22Rv1 (cell line): ENCODE data around the gene MSI2.

ENCODE experiments used
- H3K27ac ChIP-seq: fragments of 450-650 bp; 2 replicates; pipeline ENCODE4 v1.5.1; 2017
- ZFX ChIP-seq: fragments of 450-650 bp; IDR thresholded peaks from 2 replicates; pipeline ENCODE4 v1.6.1; 2017; ENCODE audit warnings: antibody characterized with exemption, borderline replicate concordance
- TF ChIP-seq, protein P1 (sequence below): fragments of 450-650 bp; IDR thresholded peaks from 2 replicates; pipeline ENCODE4 v1.5.1; 2017; ENCODE audit warnings: mild to moderate bottlenecking

Gene MSI2

DNA sequence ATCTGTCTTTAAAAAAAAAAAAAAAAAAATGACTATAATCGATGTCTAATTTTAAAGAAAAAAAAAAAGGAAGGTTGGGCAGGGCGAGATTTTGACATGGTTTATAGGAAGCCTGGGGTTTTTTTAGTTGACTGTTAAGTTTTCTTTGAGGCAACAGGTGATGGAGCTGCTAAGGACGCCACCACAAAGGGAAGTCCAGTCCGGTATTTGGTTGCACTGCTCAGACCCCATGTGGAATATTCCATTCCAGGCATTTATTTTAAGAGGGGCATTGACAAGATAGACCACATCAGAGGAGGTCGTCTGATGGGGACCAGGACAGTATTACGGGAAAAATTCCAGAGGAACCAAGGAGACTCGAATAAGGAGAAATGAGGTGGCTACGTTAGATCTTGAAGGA is 320.4 kb downstream of the MSI2 start:
- no peak overlapping the region for H3K27ac ChIP-seq
- TF ChIP-seq ZFX, result no peak
- TF ChIP-seq, protein P1, sequence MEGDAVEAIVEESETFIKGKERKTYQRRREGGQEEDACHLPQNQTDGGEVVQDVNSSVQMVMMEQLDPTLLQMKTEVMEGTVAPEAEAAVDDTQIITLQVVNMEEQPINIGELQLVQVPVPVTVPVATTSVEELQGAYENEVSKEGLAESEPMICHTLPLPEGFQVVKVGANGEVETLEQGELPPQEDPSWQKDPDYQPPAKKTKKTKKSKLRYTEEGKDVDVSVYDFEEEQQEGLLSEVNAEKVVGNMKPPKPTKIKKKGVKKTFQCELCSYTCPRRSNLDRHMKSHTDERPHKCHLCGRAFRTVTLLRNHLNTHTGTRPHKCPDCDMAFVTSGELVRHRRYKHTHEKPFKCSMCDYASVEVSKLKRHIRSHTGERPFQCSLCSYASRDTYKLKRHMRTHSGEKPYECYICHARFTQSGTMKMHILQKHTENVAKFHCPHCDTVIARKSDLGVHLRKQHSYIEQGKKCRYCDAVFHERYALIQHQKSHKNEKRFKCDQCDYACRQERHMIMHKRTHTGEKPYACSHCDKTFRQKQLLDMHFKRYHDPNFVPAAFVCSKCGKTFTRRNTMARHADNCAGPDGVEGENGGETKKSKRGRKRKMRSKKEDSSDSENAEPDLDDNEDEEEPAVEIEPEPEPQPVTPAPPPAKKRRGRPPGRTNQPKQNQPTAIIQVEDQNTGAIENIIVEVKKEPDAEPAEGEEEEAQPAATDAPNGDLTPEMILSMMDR, result no peak

DNA sequence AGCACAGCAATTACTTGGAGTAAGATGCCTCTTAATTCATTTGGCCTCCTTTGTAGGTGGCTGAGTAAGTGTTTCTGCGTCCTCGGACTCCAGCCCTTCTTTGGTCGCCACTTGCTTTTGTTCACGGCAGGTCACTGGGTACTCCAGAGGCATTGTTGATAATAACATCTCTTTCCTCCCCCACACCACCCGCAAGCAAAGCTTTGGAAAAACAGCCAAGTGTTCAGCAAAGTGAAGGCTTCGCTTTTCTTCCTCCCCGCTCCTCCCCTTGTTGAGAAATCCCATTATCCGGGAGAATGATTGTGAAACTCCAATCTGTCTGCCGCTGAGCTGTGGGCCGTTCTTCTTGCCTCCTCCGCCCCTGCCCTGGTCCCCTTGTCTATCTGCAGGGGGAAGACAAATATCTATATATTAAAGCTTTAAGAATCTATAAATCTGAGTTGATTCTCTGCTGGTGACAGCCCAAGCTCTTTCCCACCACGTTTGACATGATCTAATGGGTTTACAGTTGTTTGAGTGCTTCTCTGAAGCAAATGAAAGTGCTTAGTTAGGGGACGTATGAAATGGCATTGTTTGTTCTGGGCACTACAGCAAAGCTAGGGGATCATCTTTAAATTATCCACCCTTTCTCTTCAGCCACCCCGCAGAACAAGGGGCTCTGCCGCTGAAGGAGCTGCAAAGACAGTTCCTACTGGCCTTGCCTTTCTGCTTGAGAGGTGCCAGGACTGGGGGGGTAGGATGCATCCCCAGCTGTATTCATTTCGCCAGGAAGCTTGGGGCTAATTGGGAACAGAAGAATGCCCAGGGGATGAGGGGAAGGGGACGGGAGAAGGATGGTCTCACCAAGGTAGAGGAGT is 321.7 kb downstream of the MSI2 start:
- TF ChIP-seq, protein P1, result no peak
- TF ChIP-seq ZFX, result no peak
- H3K27ac ChIP-seq, result no peak overlapping the region

DNA sequence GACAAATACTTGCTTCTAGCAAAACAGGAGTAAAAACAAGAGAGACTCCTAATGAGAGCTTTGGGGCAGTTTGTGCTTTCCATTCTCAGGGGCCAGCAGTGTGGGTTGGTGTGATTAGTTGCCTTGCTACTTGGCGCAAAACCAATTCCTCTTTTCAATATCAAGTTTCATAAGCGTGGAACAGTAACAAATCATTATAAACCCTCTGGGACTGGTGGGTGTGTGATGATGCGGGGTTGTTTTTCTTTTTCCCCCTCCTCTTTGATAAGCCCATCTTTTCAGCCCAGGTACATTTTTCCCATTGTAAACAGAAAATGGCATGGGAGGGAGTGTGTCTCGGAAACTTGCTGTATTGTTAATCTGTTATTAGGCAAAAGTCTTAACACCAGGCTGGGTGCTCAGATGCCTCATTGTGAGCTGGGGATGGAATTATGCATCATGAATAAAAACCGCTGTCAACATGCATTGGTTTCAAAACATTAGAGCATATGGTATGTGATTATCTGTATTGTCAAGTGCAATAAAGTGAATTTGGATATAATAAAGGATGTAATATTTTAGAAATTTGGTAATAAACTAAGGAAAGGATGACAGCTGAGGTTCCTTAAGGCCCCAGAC is 322.4 kb downstream of the MSI2 start:
- TF ChIP-seq, protein P1, result no peak
- TF ChIP-seq ZFX, result no peak
- H3K27ac ChIP-seq, result no peak overlapping the region

DNA sequence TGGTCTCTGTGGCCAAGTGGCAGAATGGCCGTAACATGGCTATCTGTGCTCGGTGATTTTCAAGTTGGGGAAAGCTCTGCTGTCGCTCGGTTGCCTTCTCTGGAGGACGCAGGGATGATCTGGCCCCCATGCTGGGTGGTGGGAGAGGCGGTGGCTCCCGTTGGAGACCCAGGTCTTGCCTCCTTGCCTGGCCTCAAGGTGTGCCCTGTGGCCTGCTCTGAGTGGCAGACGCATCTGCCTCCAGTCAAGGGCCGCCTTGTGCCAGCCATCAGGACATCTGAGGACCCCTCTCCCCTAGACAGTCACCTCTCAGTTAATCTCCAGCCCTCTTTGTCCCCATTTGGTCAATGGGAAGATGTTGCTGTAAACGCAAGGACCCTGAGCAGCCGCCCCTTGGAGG is 322.9 kb downstream of the MSI2 start:
- H3K27ac ChIP-seq, result no peak overlapping the region
- no peak for TF ChIP-seq ZFX
- TF ChIP-seq, protein P1, result no peak

DNA sequence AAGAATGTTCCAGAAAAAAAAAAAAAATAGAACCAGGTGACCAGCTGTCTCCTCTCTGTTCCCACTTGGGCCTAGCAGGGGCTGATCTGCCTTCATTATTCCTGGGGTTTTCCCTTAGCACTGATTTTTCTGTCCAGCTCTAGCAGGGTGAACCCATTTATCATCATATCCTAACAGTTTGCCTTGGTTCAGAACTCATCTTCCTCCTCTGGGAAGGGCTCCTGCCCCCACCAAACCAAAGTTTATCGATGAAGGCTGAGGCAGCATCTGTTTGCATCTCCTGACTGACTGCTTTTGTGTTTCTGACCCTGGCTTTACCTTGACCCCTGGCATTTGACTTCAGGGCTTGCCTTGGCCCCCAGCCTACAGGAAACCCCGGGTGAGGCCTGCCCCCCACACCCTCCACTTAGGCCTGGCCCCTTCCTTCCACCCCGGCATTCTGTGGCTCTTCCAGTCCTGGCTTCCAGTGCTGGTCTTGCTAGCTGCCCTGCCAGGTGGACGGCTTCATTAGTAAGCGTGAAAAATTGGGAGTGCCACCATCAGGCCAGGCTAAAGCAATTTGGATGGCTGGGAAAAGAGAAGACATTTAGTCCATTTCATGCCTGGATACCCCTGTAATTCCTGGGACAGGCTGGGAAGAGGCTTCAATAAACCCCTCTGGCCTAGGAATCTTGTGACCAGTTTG is 323.9 kb downstream of the MSI2 start:
- TF ChIP-seq, protein P1, result no peak
- no peak for TF ChIP-seq ZFX
- no peak overlapping the region for H3K27ac ChIP-seq

DNA sequence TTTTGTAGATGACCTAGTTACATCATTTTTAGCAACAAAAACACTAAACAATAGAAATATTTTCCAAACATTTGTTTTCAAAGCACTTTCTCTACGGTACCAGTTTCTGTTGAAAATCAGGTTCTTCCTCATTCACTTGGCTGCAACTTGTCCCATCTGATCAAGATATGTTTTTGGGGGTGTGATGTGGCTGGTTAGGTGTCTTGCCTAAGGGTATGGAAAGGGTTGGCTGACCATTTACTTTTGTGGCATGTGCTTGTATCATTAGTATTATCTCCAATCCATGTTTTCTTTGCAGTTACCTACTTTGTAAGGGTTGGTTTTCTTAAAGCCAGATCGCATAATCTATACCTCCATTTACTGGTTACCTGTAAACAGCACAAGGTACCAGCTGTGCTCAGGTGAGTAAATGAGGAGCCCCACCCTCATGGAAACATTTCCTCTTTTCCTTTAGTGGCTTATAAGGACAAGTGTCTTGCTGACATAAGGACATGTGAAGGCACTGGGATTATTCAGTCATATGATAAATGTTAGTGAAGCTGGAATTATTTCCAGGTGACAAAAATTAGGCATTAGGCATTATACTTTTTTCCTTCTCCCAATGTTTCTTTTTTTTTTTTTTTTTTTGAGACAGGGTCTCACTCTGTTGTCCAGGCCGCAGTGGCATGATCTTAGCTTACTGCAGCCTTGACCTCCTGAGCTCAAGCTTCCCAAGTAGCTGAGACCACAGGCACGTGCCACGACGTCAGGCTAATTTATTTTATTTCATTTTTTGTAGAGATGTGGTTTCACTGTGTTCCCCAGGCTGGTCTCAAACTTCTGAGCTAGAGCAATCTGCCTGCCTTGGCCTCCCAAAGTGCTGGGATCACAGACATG is 326.8 kb downstream of the MSI2 start:
- no peak overlapping the region for H3K27ac ChIP-seq
- TF ChIP-seq ZFX, result no peak

DNA sequence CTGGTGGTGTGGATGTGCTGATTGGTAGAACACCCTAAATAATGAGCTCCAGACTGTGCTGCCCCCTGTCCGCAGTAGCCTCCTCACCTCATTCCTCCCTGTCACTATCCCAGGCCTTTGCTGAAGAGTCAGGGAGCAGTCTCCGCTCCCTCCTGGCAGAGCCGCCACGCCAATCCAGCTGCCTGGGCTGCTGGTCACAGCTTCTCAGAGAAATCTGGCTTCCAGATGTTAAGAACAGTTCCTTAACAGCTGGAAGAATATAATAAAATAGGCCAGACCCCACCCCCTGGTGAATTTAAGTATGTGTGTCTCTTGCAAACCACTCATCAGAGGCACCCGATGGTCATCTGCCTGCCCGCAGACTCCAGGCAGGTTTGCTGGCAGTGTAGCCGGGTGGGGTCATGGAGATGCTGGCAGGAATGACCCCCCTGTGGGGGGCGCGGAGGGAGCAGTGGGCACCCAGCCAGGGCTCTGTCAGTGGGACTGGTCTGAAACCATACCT is 327.8 kb downstream of the MSI2 start:
- TF ChIP-seq, protein P1, result no peak
- TF ChIP-seq ZFX, result no peak
- H3K27ac ChIP-seq, result no peak overlapping the region
